Measurements from ENCODE around the gene TMEM196. TPM values are rescaled to one million over a fixed set of nuclear protein-coding genes. Genes with fewer than 3 reads are reported as not detected.

Gene TMEM196
- total and polyA plus RNA-seq, 2 of the 4 experiments (the other 2 are of a cell fraction) = not detected

- no peak for ATAC-seq (ENCODE audit: low read depth)
- in situ Hi-C loops (cut with MboI; ENCODE audit: low sequenced_read_pairs) = no loop called here
- H3K4ac ChIP-seq (ENCODE audit: low read depth, low read length) = no peak overlapping the region
Observed at GRCh38 chr7:19798986-19799385, 25.6 kb upstream of the TMEM196 start.

More at GRCh38 chr7:19798986-19799385, 25.6 kb upstream of the TMEM196 start:
- no peak overlapping the region for H3K14ac ChIP-seq (replicated peaks; ENCODE audit: low read depth, low read length)
- H2BK120ac ChIP-seq (ENCODE audit: low read depth, low read length) = no peak overlapping the region
- no peak overlapping the region for H4K5ac ChIP-seq (ENCODE audit: low read depth, low read length)
- no peaks in the 10 kb centered on the region for H4K20me1 ChIP-seq (ENCODE audit: insufficient read depth, low read length)
- TF ChIP-seq RFX5 (IDR thresholded peaks at IDR 0.05; ENCODE audit: low read depth, low read length) = no peak
- no peak for TF ChIP-seq ELK1 (IDR thresholded peaks at IDR 0.05; ENCODE audit: borderline replicate concordance, low read depth, low read length)
- no peak for TF ChIP-seq SMC3 (IDR thresholded peaks at IDR 0.05; ENCODE audit: low read depth, low read length)
- no peak for TF ChIP-seq NFE2L2 (IDR thresholded peaks at IDR 0.05; ENCODE audit: low read depth, low read length)
- H3K9ac ChIP-seq (ENCODE audit: low read depth, low read length) = no peak overlapping the region
- H3K27me3 ChIP-seq (ENCODE audit: control insufficient read depth, insufficient read depth, low read length) = no peaks in the 10 kb centered on the region
- no peak overlapping the region for H3K27ac ChIP-seq (ENCODE audit: insufficient read depth, low read length)
- no peak overlapping the region for H3K4me2 ChIP-seq (ENCODE audit: low read depth, low read length)
- no peaks in the 10 kb centered on the region for H3K79me1 ChIP-seq (ENCODE audit: low read depth in 1 of 2, low read length in 2 of 2)
- DNase-seq = no peak
- BruUV-seq (replicated peaks) = no TSS peak
- no peak overlapping the region for H4K91ac ChIP-seq (ENCODE audit: insufficient read depth, low read depth, low read length)
- intact Hi-C loops (cut with micrococcal nuclease) = no loop called here
- H3K18ac ChIP-seq (ENCODE audit: low read depth, low read length) = no peak overlapping the region
- H3K56ac ChIP-seq (ENCODE audit: extremely low read depth, insufficient read depth, low read length) = no peak overlapping the region
- POLR2A ChIA-PET (ENCODE audit: unreplicated experiment) = no interaction called here
- H2AFZ ChIP-seq (replicated peaks; ENCODE audit: low read length, poor library complexity) = no peak overlapping the region
- H3K9me3 ChIP-seq (ENCODE audit: control insufficient read depth, insufficient read depth, low read length) = no peaks in the 10 kb centered on the region
- WGBS, 2 experiments (ENCODE audit: extremely low coverage in 2 of 2, insufficient read length in 1 of 2) = no CpG with 5 or more reads among the region's 3 CpGs
- H2AK9ac ChIP-seq (replicated peaks; ENCODE audit: low read depth, low read length, poor library complexity) = no peak overlapping the region
- CTCF ChIA-PET = no interaction called here
- H4K8ac ChIP-seq (ENCODE audit: low read depth in 2 of 2, low read length in 2 of 2) = no peak overlapping the region
- dilution Hi-C loops (cut with HindIII; ENCODE audit: low sequenced_read_pairs, unreplicated experiment) = no loop called here
- H2BK20ac ChIP-seq (ENCODE audit: low read depth, low read length) = no peak overlapping the region
- no peak overlapping the region for H3K23ac ChIP-seq (ENCODE audit: low read depth, low read length)
- H3K4me3 ChIP-seq (ENCODE audit: insufficient read depth, low read depth, low read length) = no peak overlapping the region
- H2BK15ac ChIP-seq (ENCODE audit: low read depth, low read length) = no peak overlapping the region
- H3K9me1 ChIP-seq (ENCODE audit: insufficient read depth, low read length) = no peaks in the 10 kb centered on the region
- H2BK5ac ChIP-seq (ENCODE audit: low read depth, low read length, poor library complexity, severe bottlenecking) = no peak overlapping the region
- no peaks in the 10 kb centered on the region for H3K36me3 ChIP-seq (ENCODE audit: control insufficient read depth, insufficient read depth, low read length)
- no peaks in the 10 kb centered on the region for H3K4me1 ChIP-seq (ENCODE audit: control insufficient read depth, insufficient read depth, low read length)
- no peak overlapping the region for H2AK5ac ChIP-seq (ENCODE audit: low read depth, low read length)
